ENCODE measurements around the gene AFAP1L1.
A peak's percentile ranks its signal among the peaks of the same experiment; 100 is the strongest.

AFAP1L1 gene

GRCh38 chr5:149283626-149284480 lies 12.2 kb downstream of the AFAP1L1 start:
- no peak overlapping the region for H3K27ac ChIP-seq (ENCODE audit: low read length, poor library complexity, severe bottlenecking)
- H2BK5ac ChIP-seq (ENCODE audit: low read depth, low read length, poor library complexity, severe bottlenecking) = no peak overlapping the region
- peaks cover 28% of the 10 kb centered on the region for H3K79me1 ChIP-seq (replicated peaks; ENCODE audit: low read length, poor library complexity, severe bottlenecking)
- H3K14ac ChIP-seq (ENCODE audit: low read length in 2 of 2) = no peak overlapping the region
- no peak overlapping the region for H2BK120ac ChIP-seq (ENCODE audit: low read depth, low read length)
- H3K4ac ChIP-seq (ENCODE audit: low read depth in 1 of 2, low read length in 2 of 2) = no peak overlapping the region
- no peak overlapping the region for H2BK15ac ChIP-seq (ENCODE audit: low read depth, poor library complexity, severe bottlenecking)
- H3K36me3 ChIP-seq (ENCODE audit: control insufficient read depth in 1 of 2, insufficient read depth in 2 of 2, low read depth in 1 of 2, low read length in 2 of 2) = peaks cover 0 to 5% of the 10 kb centered on the region in 2 experiments
- peaks cover 3% of the 10 kb centered on the region for H3K4me1 ChIP-seq (ENCODE audit: control insufficient read depth, insufficient read depth, low read depth, low read length)
- no peaks in the 10 kb centered on the region for H3K9me3 ChIP-seq (ENCODE audit: control insufficient read depth, low read length)
- peak overlapping the region in 1 of 2 experiments; percentile 60 for H3K4me3 ChIP-seq (ENCODE audit: insufficient read depth in 1 of 2, low read depth in 1 of 2, low read length in 2 of 2)
- H4K91ac ChIP-seq (ENCODE audit: low read length) = no peak overlapping the region
- 95% methylated on average over 9 of the region's 11 CpGs for WGBS
- no peak overlapping the region for H3K18ac ChIP-seq (ENCODE audit: low read depth in 1 of 2, low read length in 2 of 2)
- no peak overlapping the region for H3K4me2 ChIP-seq (ENCODE audit: low read length, poor library complexity, severe bottlenecking)
- H4K8ac ChIP-seq (ENCODE audit: low read length) = peak overlapping the region; percentile 38
- H3K23ac ChIP-seq (ENCODE audit: low read length in 2 of 2) = no peak overlapping the region
- peak overlapping the region; percentile 86 for H3K9ac ChIP-seq (ENCODE audit: low read length)
- H2AFZ ChIP-seq (ENCODE audit: low read depth, low read length) = no peak overlapping the region
- no peak overlapping the region for H2BK12ac ChIP-seq (ENCODE audit: low read length in 2 of 2)
- H3K27me3 ChIP-seq (ENCODE audit: control insufficient read depth in 1 of 2, insufficient read depth in 1 of 2, low read length in 2 of 2) = no peaks in the 10 kb centered on the region
- no peak overlapping the region for H2AK5ac ChIP-seq (ENCODE audit: low read length, severe bottlenecking)
- no peak for DNase-seq

- Histone ChIP-seq H3K4me1 (ENCODE audit: control insufficient read depth, insufficient read depth, low read depth, low read length) (peaks cover 3% of the 10 kb centered on the region), H3K79me1 (replicated peaks; ENCODE audit: low read length, poor library complexity, severe bottlenecking) (peaks cover 29% of the 10 kb centered on the region), H3K27me3 (ENCODE audit: control insufficient read depth in 1 of 2, insufficient read depth in 1 of 2, low read length in 2 of 2) (no peaks in the 10 kb centered on the region), H2BK12ac (ENCODE audit: low read length in 2 of 2) (no peak overlapping the region), H2AFZ (ENCODE audit: low read depth, low read length) (no peak overlapping the region), H3K14ac (ENCODE audit: low read length in 2 of 2) (no peak overlapping the region), H4K8ac (ENCODE audit: low read length) (no peak overlapping the region), H3K4me2 (ENCODE audit: low read length, poor library complexity, severe bottlenecking) (no peak overlapping the region), H3K9ac (ENCODE audit: low read length) (peak overlapping the region; percentile 86), H2BK15ac (ENCODE audit: low read depth, poor library complexity, severe bottlenecking) (no peak overlapping the region), H3K18ac (ENCODE audit: low read depth in 1 of 2, low read length in 2 of 2) (no peak overlapping the region), H3K9me3 (ENCODE audit: control insufficient read depth, low read length) (no peaks in the 10 kb centered on the region), H3K4me3 (ENCODE audit: insufficient read depth in 1 of 2, low read depth in 1 of 2, low read length in 2 of 2) (peak overlapping the region in 1 of 2 experiments; percentile 60), H4K91ac (ENCODE audit: low read length) (no peak overlapping the region), H3K36me3 (ENCODE audit: control insufficient read depth in 1 of 2, insufficient read depth in 2 of 2, low read depth in 1 of 2, low read length in 2 of 2) (peaks cover 0 to 5% of the 10 kb centered on the region in 2 experiments), H3K23ac (ENCODE audit: low read length in 2 of 2) (no peak overlapping the region), H2BK120ac (ENCODE audit: low read depth, low read length) (no peak overlapping the region), H2BK5ac (ENCODE audit: low read depth, low read length, poor library complexity, severe bottlenecking) (no peak overlapping the region), H2AK5ac (ENCODE audit: low read length, severe bottlenecking) (no peak overlapping the region), H3K4ac (ENCODE audit: low read depth in 1 of 2, low read length in 2 of 2) (no peak overlapping the region), H3K27ac (ENCODE audit: low read length, poor library complexity, severe bottlenecking) (no peak overlapping the region)
- DNase-seq = peak; percentile 57
- 56% methylated on average over 5 of the region's 5 CpGs for WGBS
These were observed 12.8 kb downstream of the AFAP1L1 start for GRCh38 chr5:149284501-149284900.

GRCh38 chr5:149285153-149285552 lies 13.5 kb downstream of the AFAP1L1 start:
- H3K23ac ChIP-seq (ENCODE audit: low read length in 2 of 2) = no peak overlapping the region
- peaks cover 3% of the 10 kb centered on the region for H3K4me1 ChIP-seq (ENCODE audit: control insufficient read depth, insufficient read depth, low read depth, low read length)
- H3K4ac ChIP-seq (ENCODE audit: low read depth in 1 of 2, low read length in 2 of 2) = no peak overlapping the region
- no peak overlapping the region for H3K4me2 ChIP-seq (ENCODE audit: low read length, poor library complexity, severe bottlenecking)
- H3K36me3 ChIP-seq (ENCODE audit: control insufficient read depth in 1 of 2, insufficient read depth in 2 of 2, low read depth in 1 of 2, low read length in 2 of 2) = peaks cover 0 to 5% of the 10 kb centered on the region in 2 experiments
- H3K18ac ChIP-seq (ENCODE audit: low read depth in 1 of 2, low read length in 2 of 2) = no peak overlapping the region
- H3K14ac ChIP-seq (ENCODE audit: low read length in 2 of 2) = no peak overlapping the region
- no peak overlapping the region for H2BK15ac ChIP-seq (ENCODE audit: low read depth, poor library complexity, severe bottlenecking)
- no peak overlapping the region for H2AFZ ChIP-seq (ENCODE audit: low read depth, low read length)
- H2AK5ac ChIP-seq (ENCODE audit: low read length, severe bottlenecking) = no peak overlapping the region
- DNase-seq = no peak
- H2BK120ac ChIP-seq (ENCODE audit: low read depth, low read length) = no peak overlapping the region
- no peak overlapping the region for H3K4me3 ChIP-seq (ENCODE audit: insufficient read depth in 1 of 2, low read depth in 1 of 2, low read length in 2 of 2)
- no peak overlapping the region for H3K27ac ChIP-seq (ENCODE audit: low read length, poor library complexity, severe bottlenecking)
- 88% methylated on average over 1 of the region's 1 CpG for WGBS
- no peak overlapping the region for H4K8ac ChIP-seq (ENCODE audit: low read length)
- no peak overlapping the region for H2BK12ac ChIP-seq (ENCODE audit: low read length in 2 of 2)
- H3K9ac ChIP-seq (ENCODE audit: low read length) = peak overlapping the region; percentile 86
- no peak overlapping the region for H2BK5ac ChIP-seq (ENCODE audit: low read depth, low read length, poor library complexity, severe bottlenecking)
- H4K91ac ChIP-seq (ENCODE audit: low read length) = no peak overlapping the region
- H3K27me3 ChIP-seq (ENCODE audit: control insufficient read depth in 1 of 2, insufficient read depth in 1 of 2, low read length in 2 of 2) = no peaks in the 10 kb centered on the region
- H3K79me1 ChIP-seq (replicated peaks; ENCODE audit: low read length, poor library complexity, severe bottlenecking) = peaks cover 28% of the 10 kb centered on the region
- no peaks in the 10 kb centered on the region for H3K9me3 ChIP-seq (ENCODE audit: control insufficient read depth, low read length)

DNA sequence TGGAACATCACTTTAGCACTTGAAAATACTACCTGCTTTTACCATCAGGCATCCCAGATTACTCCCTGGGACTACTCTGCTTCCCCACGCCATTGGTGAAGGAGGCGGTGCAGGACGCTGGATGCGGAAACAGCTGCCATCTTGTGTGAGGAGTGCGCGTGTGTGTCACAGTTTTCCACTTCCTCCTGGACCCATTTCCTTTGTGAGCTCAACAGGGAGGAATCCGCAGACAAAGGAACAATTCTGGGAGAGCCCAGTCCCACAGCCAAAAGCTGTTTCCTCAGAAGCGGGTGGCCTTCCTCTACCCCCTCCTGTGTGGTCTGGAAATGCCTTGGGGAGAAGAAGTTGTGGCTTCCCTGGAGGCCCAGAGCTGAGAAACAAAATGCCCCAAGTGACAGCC lies 16.8 kb downstream of the AFAP1L1 start:
- Histone ChIP-seq H3K27me3 (ENCODE audit: control insufficient read depth in 1 of 2, insufficient read depth in 1 of 2, low read length in 2 of 2) (no peaks in the 10 kb centered on the region), H2AK5ac (ENCODE audit: low read length, severe bottlenecking) (no peak overlapping the region), H2BK15ac (ENCODE audit: low read depth, poor library complexity, severe bottlenecking) (no peak overlapping the region), H3K79me1 (replicated peaks; ENCODE audit: low read length, poor library complexity, severe bottlenecking) (peaks cover 15% of the 10 kb centered on the region), H2BK12ac (ENCODE audit: low read length in 2 of 2) (no peak overlapping the region), H3K4me3 (ENCODE audit: insufficient read depth in 1 of 2, low read depth in 1 of 2, low read length in 2 of 2) (no peak overlapping the region), H3K23ac (ENCODE audit: low read length in 2 of 2) (no peak overlapping the region), H2BK120ac (ENCODE audit: low read depth, low read length) (no peak overlapping the region), H3K18ac (ENCODE audit: low read depth in 1 of 2, low read length in 2 of 2) (peak overlapping the region in 1 of 2 experiments; percentile 54), H3K9ac (ENCODE audit: low read length) (no peak overlapping the region), H3K4me2 (ENCODE audit: low read length, poor library complexity, severe bottlenecking) (no peak overlapping the region), H2AFZ (ENCODE audit: low read depth, low read length) (no peak overlapping the region), H3K14ac (ENCODE audit: low read length in 2 of 2) (no peak overlapping the region), H3K27ac (ENCODE audit: low read length, poor library complexity, severe bottlenecking) (no peak overlapping the region), H3K4me1 (ENCODE audit: control insufficient read depth, insufficient read depth, low read depth, low read length) (peaks cover 2% of the 10 kb centered on the region), H3K4ac (ENCODE audit: low read depth in 1 of 2, low read length in 2 of 2) (no peak overlapping the region), H2BK5ac (ENCODE audit: low read depth, low read length, poor library complexity, severe bottlenecking) (no peak overlapping the region), H3K9me3 (ENCODE audit: control insufficient read depth, low read length) (no peaks in the 10 kb centered on the region), H4K8ac (ENCODE audit: low read length) (peak overlapping the region; percentile 45), H4K91ac (ENCODE audit: low read length) (no peak overlapping the region), H3K36me3 (ENCODE audit: control insufficient read depth in 1 of 2, insufficient read depth in 2 of 2, low read depth in 1 of 2, low read length in 2 of 2) (no peaks in the 10 kb centered on the region)
- DNase-seq = no peak
- 93% methylated on average over 8 of the region's 8 CpGs for WGBS
